Activated naive CD4-positive, alpha-beta T cell treated with anti-CD3 and anti-CD28 coated beads, Interleukin-2, amount 50 U/mL, for 72 hours (primary cell): ENCODE results near the gene SQSTM1. TPM values are rescaled to one million over a fixed set of nuclear protein-coding genes. Genes with fewer than 3 reads are reported as not detected.
A peak's percentile ranks its signal among the peaks of the same experiment; 100 is the strongest.

Experiments used
- ATAC-seq, 2 donors: fragments of 150-1000 bp; cut with Tn5 transposase; 2 replicates each; pipeline ENCODE4 v1.10.0; 2021; ENCODE audit warnings: mild to moderate bottlenecking in 2 of 2, moderate library complexity in 2 of 2
- DNase-seq, 2 donors: peaks; one replicate each; pipeline ENCODE4 v3.0.0; 2021 to 2022; ENCODE audit warnings: low spot score in 2 of 2
- H3K27ac Mint-ChIP-seq, 2 donors: one replicate each; pipeline ENCODE4 v1.8.0; 2022; ENCODE audit warnings: mild to moderate bottlenecking in 2 of 2, mixed read lengths in 2 of 2
- H3K36me3 Mint-ChIP-seq, 2 donors: one replicate each; pipeline ENCODE4 v1.8.0; 2022; ENCODE audit warnings: mixed read lengths in 2 of 2
- H3K9me3 Mint-ChIP-seq, 2 donors: one replicate each; pipeline ENCODE4 v1.8.0; 2022; ENCODE audit warnings: mixed read lengths in 2 of 2
- total RNA-seq, 2 donors: library from RNA; stranded (reverse); gene quantifications; one replicate each; pipeline ENCODE4 v1.2.3, GENCODE V29; 2022

The SQSTM1 gene
- total RNA-seq, 2 donors from 2014 or later: 120 to 163 TPM

DNA sequence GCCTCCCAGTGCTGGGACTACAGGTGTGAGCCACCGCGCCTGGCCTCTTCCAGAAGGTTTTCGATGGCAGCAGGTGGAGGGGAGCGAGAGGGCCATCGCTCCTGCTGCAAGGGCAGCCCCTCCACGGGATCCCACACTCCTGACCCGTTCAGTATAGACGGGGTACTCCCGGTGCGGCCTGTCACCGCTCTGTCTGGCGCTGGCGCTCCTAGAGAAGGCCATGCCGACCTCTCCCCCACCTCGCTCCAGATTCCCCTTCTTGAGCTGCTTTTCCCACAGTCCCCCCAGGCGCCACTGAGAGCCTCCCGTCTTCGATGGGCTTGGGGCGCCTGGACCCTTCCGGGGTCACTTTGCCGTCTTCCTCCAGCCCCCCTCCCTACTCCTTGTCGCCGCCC lies 4.3 kb upstream of the SQSTM1 start:
- DNase-seq (no peak), ATAC-seq (no peak)
- H3K9me3 Mint-ChIP-seq: no peaks in the 10 kb centered on the region
- peaks cover 10 to 11% of the 10 kb centered on the region in 2 donors for H3K36me3 Mint-ChIP-seq
- no peak overlapping the region for H3K27ac Mint-ChIP-seq

GRCh38 chr5:179816796-179817469 lies 3.8 kb upstream of the SQSTM1 start:
- ATAC-seq: no peak

GRCh38 chr5:179817470-179817840 lies 3.2 kb upstream of the SQSTM1 start:
- H3K27ac Mint-ChIP-seq: peak overlapping the region; percentile 50 to 92
- H3K9me3 Mint-ChIP-seq: no peaks in the 10 kb centered on the region
- ATAC-seq (no peak), DNase-seq (no peak)
- peaks cover 10 to 16% of the 10 kb centered on the region in 2 donors for H3K36me3 Mint-ChIP-seq

More at GRCh38 chr5:179816796-179817469, 3.8 kb upstream of the SQSTM1 start:
- peaks cover 6 to 11% of the 10 kb centered on the region in 2 donors for H3K36me3 Mint-ChIP-seq
- DNase-seq: no peak
- H3K27ac Mint-ChIP-seq: no peak overlapping the region
- H3K9me3 Mint-ChIP-seq: no peaks in the 10 kb centered on the region

- Mint-ChIP-seq H3K36me3 (peaks cover 10 to 22% of the 10 kb centered on the region in 2 donors), H3K9me3 (no peaks in the 10 kb centered on the region), H3K27ac (peak overlapping the region; percentile 79 to 92)
- DNase-seq (no peak), ATAC-seq (no peak)
Measured at GRCh38 chr5:179817890-179818745, 2.6 kb upstream of the SQSTM1 start.

DNA sequence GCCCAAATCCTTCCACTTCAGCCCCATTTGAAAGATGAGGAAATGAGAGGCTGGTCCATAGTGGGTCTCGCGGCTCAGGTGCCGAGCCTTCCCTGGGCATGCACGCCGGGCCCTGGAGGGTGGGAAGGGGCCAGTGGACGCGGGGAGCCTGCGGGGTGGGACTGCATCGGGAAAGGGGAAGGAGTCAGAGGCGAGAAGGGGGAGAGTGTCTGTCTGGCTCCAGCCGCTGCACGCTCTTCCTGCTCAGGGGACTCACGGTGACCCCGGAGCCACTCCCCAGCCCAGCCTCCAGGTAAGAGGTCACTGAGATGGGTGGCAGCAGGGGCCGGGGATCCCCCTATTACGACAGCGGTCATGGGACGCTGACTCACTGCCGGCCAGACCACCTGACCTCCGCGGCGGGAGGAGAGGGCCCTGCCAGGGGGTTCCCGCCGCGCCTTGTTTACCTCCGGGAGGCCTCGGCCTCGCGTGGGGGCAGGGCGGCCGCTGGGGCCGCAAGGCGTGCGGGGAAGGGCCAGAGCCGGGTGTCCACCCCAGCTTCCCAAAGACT lies 1.9 kb upstream of the SQSTM1 start:
- DNase-seq (peak; percentile 77 to 96), ATAC-seq (peak; percentile 73 to 85)
- Mint-ChIP-seq H3K36me3 (peaks cover 10 to 23% of the 10 kb centered on the region in 2 donors), H3K27ac (peak overlapping the region; percentile 81 to 92), H3K9me3 (no peaks in the 10 kb centered on the region)

DNA sequence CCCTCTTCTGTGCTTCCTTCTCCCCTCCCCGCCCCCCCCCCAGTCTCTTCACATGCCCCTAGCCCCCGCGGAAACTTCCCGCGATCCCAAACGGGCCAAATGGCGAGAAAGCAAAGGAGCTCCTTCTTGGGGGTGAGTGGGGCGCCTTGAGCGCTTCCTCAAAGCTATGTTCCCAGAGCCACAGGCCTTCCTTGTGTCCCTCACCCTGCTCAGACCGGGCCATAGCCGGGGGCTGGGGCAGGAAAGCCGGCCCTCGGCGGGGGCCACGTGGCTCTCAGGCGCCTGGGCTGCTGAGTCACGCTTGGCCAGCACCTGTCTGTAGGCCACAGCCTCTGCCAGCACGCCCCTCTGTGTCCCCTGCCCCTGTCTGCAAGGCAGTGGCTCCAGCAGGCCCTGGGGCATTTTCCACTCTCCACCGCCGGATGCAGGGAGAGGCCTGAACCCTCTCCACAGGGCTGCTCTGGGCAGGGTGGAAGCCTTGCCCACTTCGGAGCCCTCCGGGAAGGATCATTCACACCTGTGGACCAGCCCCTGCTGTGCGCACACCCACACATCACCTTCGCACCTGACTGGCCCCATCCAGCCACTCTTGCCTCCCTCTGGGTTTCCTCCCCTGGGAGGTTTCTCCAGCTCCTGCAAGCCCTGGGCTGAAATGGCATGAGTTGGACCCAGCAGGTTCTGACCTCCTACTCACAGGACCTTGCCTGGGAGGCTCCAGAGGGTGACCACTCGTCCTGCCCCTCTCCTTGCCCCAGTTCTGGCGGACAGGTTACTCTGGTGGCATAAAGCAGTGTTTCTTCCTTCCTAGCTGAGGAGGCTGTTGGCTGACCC lies 1.2 kb upstream of the SQSTM1 start:
- peak; percentile 51 to 81 for DNase-seq
- peak overlapping the region; percentile 90 to 92 for H3K27ac Mint-ChIP-seq
- H3K36me3 Mint-ChIP-seq: peaks cover 12 to 24% of the 10 kb centered on the region in 2 donors
- peak; percentile 25 to 50 for ATAC-seq
- no peaks in the 10 kb centered on the region for H3K9me3 Mint-ChIP-seq

DNA sequence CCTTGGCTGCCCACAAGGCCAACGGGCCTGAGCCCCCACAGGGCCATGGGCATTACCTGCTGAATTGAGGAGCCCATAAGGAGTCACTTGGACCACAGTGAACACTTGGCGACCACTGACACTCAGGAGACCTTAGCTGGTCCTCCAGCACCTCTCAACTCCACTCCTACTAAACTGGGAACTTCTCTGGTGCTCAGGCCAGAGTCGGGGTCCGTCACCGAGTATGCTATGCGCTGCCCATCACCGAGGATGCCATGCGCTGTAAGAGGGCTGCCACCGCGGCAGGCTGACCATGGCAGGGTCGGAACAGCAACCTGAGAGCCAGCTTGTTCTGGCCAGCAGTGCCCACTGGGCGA lies 600 bp upstream of the SQSTM1 start:
- Mint-ChIP-seq H3K27ac (peak overlapping the region; percentile 90 to 92), H3K36me3 (peaks cover 16 to 27% of the 10 kb centered on the region in 2 donors), H3K9me3 (no peaks in the 10 kb centered on the region)
- ATAC-seq: no peak
- no peak for DNase-seq

DNA sequence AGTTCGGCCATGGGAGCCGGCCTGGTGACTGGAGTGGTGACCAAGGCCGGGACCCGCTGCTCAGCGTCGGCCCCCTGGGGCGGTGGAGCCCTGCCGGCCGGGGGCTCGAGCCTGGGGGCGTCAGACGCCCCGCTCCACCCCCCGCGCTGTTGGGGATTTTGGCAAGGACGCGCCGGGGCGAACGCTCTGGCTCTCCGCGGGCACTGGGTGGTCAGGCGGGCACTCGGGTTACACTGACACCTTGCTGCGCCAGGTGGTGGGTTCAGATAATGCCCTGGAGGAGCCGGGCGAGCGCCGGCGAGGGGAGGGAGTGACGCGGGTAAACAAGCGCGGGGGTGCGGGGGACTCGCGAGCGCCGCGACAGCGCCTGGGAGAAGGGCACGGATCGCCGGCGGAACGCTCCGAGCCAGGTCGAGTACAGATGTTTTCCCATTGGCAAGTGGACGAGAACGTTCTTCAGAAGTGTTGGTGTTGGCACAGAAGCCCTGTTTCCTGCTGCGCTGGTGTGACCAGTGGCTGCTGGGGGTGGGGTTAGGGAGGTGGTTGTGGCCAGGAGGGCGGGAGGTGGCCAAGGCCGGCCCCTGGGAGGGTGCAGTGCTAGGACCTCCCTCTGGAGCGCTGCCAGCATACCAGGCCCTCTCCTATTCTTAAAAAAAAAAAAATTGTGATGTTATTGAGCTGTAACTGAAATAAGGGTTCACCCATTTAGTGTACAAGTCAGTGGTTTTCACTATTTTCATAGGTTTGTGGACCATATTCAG lies 773 bp downstream of the SQSTM1 start:
- DNase-seq: peak in 1 of 2 donors; percentile 88
- Mint-ChIP-seq H3K9me3 (no peaks in the 10 kb centered on the region), H3K27ac (peak overlapping the region; percentile 91 to 96), H3K36me3 (peaks cover 14 to 23% of the 10 kb centered on the region in 2 donors)
- peak; percentile 55 to 66 for ATAC-seq

GRCh38 chr5:179822059-179822432 lies 1.3 kb downstream of the SQSTM1 start:
- DNase-seq: no peak
- ATAC-seq: no peak
- peaks cover 19 to 23% of the 10 kb centered on the region in 2 donors for H3K36me3 Mint-ChIP-seq
- H3K9me3 Mint-ChIP-seq: no peaks in the 10 kb centered on the region
- peak overlapping the region; percentile 78 to 91 for H3K27ac Mint-ChIP-seq

DNA sequence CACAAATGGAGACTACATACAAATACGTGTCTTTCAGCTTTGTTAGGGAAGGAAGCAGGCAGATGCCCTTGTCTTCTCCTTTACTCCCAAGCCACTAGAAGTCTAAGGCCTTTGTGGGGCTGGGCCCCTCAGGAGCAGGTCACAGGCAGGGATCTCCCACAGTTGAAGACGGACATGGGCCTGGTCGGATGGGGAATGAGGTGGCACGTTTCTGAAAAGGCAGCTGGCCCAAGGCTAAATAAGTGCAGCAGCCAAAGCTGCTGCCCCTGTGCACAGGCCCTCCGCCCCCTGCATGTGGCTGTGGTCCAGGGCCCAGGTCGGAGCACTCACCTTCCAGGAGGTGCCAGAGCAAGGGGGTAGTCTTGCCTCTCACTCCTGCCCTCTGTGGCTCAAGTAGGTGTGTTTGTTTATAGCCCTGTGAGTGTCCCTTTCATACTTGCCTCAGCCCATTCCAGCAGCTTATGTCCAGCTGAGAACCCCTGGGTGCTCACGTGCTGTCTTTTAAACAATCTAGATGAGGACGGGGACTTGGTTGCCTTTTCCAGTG lies 1.8 kb downstream of the SQSTM1 start:
- Mint-ChIP-seq H3K9me3 (no peaks in the 10 kb centered on the region), H3K36me3 (peaks cover 19 to 24% of the 10 kb centered on the region in 2 donors), H3K27ac (peak overlapping the region; percentile 78 to 91)
- ATAC-seq: no peak
- DNase-seq: no peak

- Mint-ChIP-seq H3K36me3 (peaks cover 33 to 35% of the 10 kb centered on the region in 2 donors), H3K9me3 (no peaks in the 10 kb centered on the region), H3K27ac (peak overlapping the region; percentile 6 to 41)
- DNase-seq: no peak
- no peak for ATAC-seq
Measured at GRCh38 chr5:179823937-179824744, 3.4 kb downstream of the SQSTM1 start.

DNA sequence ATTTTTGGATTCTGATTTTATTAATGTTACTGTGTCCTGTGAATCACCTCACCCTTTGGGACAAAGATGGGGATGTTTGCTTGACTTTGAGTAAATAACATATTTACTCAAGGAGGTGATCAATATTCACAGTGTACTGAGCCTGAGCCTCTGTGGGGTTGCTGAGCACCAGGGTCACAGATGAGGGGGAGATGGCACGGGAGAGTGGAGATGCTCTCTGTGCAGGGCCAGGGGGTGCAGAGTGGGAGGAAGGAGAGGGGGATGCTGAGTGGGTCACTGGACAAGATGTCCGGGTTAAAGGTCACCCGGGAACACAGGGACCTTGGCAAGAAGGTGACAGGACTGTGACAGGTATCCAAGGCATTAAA lies 4.0 kb downstream of the SQSTM1 start:
- Mint-ChIP-seq H3K9me3 (no peaks in the 10 kb centered on the region), H3K27ac (peak overlapping the region; percentile 6 to 41), H3K36me3 (peaks cover 39 to 41% of the 10 kb centered on the region in 2 donors)
- DNase-seq (no peak), ATAC-seq (no peak)

DNA sequence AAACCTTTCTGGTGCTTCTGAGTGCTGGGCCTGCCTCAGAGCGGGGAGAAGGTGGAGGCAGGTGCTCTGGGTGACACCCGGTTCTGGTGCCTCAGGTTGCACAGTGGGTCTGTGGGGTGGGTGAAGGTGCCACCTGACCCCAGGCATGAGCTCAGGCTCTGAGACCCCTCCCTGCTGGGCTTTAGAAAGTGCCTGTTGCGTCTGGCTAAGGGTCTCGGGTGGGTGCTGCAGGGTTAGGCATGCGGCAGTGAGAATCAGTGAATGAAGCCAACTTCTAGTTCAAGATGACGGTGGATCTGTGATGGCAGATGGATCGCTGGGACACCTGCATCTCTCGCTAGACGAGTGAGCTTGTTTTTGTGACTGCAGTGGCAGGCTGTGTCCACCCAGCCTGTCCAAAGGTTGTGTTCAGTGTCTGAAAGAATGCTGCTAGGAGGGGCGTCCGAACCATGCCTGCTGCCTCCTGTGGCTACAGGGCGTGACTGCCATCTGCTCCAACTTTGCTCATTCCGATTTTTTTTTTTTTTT lies 5.0 kb downstream of the SQSTM1 start:
- Mint-ChIP-seq H3K36me3 (peaks cover 45 to 49% of the 10 kb centered on the region in 2 donors), H3K9me3 (no peaks in the 10 kb centered on the region), H3K27ac (no peak overlapping the region)
- no peak for ATAC-seq
- DNase-seq: no peak

GRCh38 chr5:179827680-179828079 lies 7.0 kb downstream of the SQSTM1 start:
- peak overlapping the region; percentile 80 to 92 for H3K27ac Mint-ChIP-seq
- DNase-seq: peak in 1 of 2 donors; percentile 55
- H3K9me3 Mint-ChIP-seq: no peaks in the 10 kb centered on the region
- H3K36me3 Mint-ChIP-seq: peaks cover 39 to 51% of the 10 kb centered on the region in 2 donors
- peak; percentile 95 to 99 for ATAC-seq
